ENCODE results near the gene DIPK1C.

DIPK1C gene

GRCh38 chr18:74495581-74496507, 38.7 kb upstream of the DIPK1C start, which contains the start of gene CNDP2:
Gene CNDP2 (plus strand): TSS chr18:74496363. CDS start chr18:74499974, 3,611 bp downstream.
- Histone ChIP-seq H3K4me2 (peak within 1 kb of the TSS; percentile 70), H3K79me2 (ENCODE audit: insufficient read depth, low read depth) (peaks cover 38% of the 10 kb centered on the region), H3K27me3 (ENCODE audit: insufficient read depth, low read depth) (no peaks in the 10 kb centered on the region), H3K4me3 (IDR thresholded peaks at IDR 0.05; ENCODE audit: insufficient read depth, low read depth, low read length) (no peak within 1 kb of the TSS), H4K20me1 (ENCODE audit: insufficient read depth) (no peaks in the 10 kb centered on the region), H2AFZ (ENCODE audit: low read depth) (peak within 1 kb of the TSS; percentile 85), H3K36me3 (ENCODE audit: insufficient read depth) (no peaks in the 10 kb centered on the region), H3K27ac (peak within 1 kb of the TSS; percentile 78), H3K4me1 (ENCODE audit: low read depth, poor library complexity, severe bottlenecking) (peaks cover 32% of the 10 kb centered on the region), H3K9ac (peak within 1 kb of the TSS; percentile 89)
- TF ChIP-seq, protein P1, sequence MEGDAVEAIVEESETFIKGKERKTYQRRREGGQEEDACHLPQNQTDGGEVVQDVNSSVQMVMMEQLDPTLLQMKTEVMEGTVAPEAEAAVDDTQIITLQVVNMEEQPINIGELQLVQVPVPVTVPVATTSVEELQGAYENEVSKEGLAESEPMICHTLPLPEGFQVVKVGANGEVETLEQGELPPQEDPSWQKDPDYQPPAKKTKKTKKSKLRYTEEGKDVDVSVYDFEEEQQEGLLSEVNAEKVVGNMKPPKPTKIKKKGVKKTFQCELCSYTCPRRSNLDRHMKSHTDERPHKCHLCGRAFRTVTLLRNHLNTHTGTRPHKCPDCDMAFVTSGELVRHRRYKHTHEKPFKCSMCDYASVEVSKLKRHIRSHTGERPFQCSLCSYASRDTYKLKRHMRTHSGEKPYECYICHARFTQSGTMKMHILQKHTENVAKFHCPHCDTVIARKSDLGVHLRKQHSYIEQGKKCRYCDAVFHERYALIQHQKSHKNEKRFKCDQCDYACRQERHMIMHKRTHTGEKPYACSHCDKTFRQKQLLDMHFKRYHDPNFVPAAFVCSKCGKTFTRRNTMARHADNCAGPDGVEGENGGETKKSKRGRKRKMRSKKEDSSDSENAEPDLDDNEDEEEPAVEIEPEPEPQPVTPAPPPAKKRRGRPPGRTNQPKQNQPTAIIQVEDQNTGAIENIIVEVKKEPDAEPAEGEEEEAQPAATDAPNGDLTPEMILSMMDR (conservative IDR thresholded peaks at IDR 0.05; ENCODE audit: low read depth, low read length): no peak

DNA sequence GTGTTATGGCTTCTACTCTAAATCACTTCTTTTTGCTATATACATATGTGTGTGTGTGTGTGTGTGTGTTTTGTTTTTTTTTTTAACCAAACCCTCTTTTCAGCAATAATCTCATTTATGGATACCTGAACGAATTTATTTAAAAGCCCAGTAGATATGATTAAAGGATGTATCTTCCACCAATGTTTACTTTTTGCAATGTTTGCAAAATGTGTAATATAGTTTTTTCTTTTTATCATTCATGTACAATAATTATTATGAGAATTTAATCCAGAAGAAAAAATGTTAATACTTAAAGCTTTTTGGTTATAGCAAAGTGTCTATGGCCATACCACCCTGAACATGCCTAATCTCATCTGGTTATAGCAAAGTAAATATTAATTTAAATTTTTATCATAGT, 37.4 kb upstream of the DIPK1C start:
- no peak overlapping the region for H3K27ac ChIP-seq
- H4K20me1 ChIP-seq (ENCODE audit: insufficient read depth): no peaks in the 10 kb centered on the region
- no peak overlapping the region for H3K4me2 ChIP-seq
- no peaks in the 10 kb centered on the region for H3K27me3 ChIP-seq (ENCODE audit: insufficient read depth, low read depth)
- H3K4me1 ChIP-seq (ENCODE audit: low read depth, poor library complexity, severe bottlenecking): peaks cover 32% of the 10 kb centered on the region
- H3K36me3 ChIP-seq (ENCODE audit: insufficient read depth): no peaks in the 10 kb centered on the region
- no peak overlapping the region for H3K4me3 ChIP-seq (IDR thresholded peaks at IDR 0.05; ENCODE audit: insufficient read depth, low read depth, low read length)
- H3K79me2 ChIP-seq (ENCODE audit: insufficient read depth, low read depth): peaks cover 26% of the 10 kb centered on the region
- no peak overlapping the region for H3K9ac ChIP-seq
- H2AFZ ChIP-seq (ENCODE audit: low read depth): no peak overlapping the region
- TF ChIP-seq, protein P1 (conservative IDR thresholded peaks at IDR 0.05; ENCODE audit: low read depth, low read length): no peak

GRCh38 chr18:74493689-74494088, 36.6 kb upstream of the DIPK1C start:
- no peak overlapping the region for H2AFZ ChIP-seq (ENCODE audit: low read depth)
- TF ChIP-seq, protein P1 (conservative IDR thresholded peaks at IDR 0.05; ENCODE audit: low read depth, low read length): peak; percentile 88
- H3K36me3 ChIP-seq (ENCODE audit: insufficient read depth): no peaks in the 10 kb centered on the region
- H3K27me3 ChIP-seq (ENCODE audit: insufficient read depth, low read depth): no peaks in the 10 kb centered on the region
- H3K79me2 ChIP-seq (ENCODE audit: insufficient read depth, low read depth): peaks cover 24% of the 10 kb centered on the region
- no peaks in the 10 kb centered on the region for H4K20me1 ChIP-seq (ENCODE audit: insufficient read depth)
- H3K9ac ChIP-seq: no peak overlapping the region
- peaks cover 31% of the 10 kb centered on the region for H3K4me1 ChIP-seq (ENCODE audit: low read depth, poor library complexity, severe bottlenecking)
- H3K4me2 ChIP-seq: no peak overlapping the region
- no peak overlapping the region for H3K4me3 ChIP-seq (IDR thresholded peaks at IDR 0.05; ENCODE audit: insufficient read depth, low read depth, low read length)
- no peak overlapping the region for H3K27ac ChIP-seq

DNA sequence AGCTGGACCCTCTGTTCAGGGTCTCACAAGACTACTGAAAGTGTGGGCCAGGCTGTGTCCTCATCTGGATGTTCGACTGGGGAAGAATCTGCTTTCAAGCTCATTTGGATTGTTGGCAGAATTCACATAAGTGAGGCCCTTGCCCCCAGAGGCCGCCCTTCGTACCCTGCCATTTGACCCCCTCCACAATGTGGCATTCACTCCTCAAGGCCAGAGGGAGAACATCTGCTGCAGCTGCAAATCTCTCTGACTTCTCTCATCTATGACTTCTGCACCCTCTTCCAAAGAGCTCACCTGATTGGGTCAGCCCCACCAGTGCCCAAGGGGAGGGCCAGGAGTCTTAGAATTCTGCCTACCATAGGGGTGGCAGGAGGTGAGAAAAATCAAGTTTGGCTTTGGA, 35.2 kb upstream of the DIPK1C start:
- no peak overlapping the region for H3K4me3 ChIP-seq (IDR thresholded peaks at IDR 0.05; ENCODE audit: insufficient read depth, low read depth, low read length)
- H4K20me1 ChIP-seq (ENCODE audit: insufficient read depth): no peaks in the 10 kb centered on the region
- no peak overlapping the region for H2AFZ ChIP-seq (ENCODE audit: low read depth)
- no peaks in the 10 kb centered on the region for H3K27me3 ChIP-seq (ENCODE audit: insufficient read depth, low read depth)
- no peak overlapping the region for H3K27ac ChIP-seq
- H3K79me2 ChIP-seq (ENCODE audit: insufficient read depth, low read depth): peaks cover 10% of the 10 kb centered on the region
- TF ChIP-seq, protein P1 (conservative IDR thresholded peaks at IDR 0.05; ENCODE audit: low read depth, low read length): no peak
- no peaks in the 10 kb centered on the region for H3K36me3 ChIP-seq (ENCODE audit: insufficient read depth)
- peaks cover 16% of the 10 kb centered on the region for H3K4me1 ChIP-seq (ENCODE audit: low read depth, poor library complexity, severe bottlenecking)
- H3K4me2 ChIP-seq: no peak overlapping the region
- H3K9ac ChIP-seq: no peak overlapping the region
